ENCODE measurements around the gene WASF2. TPM values are rescaled to one million over a fixed set of nuclear protein-coding genes. Genes with fewer than 3 reads are reported as not detected.
"Not testable (repeated sequence)": the region's sequence is repeated elsewhere in the genome, so short reads cannot be mapped to it uniquely, and the experiment has no call there.

Gene WASF2
- total RNA-seq, 1 donor from 2014 or later: 35.0 TPM

GRCh38 chr1:27406362-27406680 lies 83.6 kb downstream of the WASF2 start:
- H3K4me3 Mint-ChIP-seq: no peak overlapping the region
- H3K9me3 ChIP-seq (ENCODE audit: low read depth): no peaks in the 10 kb centered on the region
- H3K27me3 Mint-ChIP-seq (ENCODE audit: insufficient read depth, low read depth): peaks cover 3% of the 10 kb centered on the region
- DNase-seq (ENCODE audit: low spot score): peak; percentile 80
- peak overlapping the region; percentile 96 for H3K27ac ChIP-seq
- no peaks in the 10 kb centered on the region for H3K79me2 ChIP-seq (ENCODE audit: low read depth)
- peak overlapping the region; percentile 70 for H3K4me2 ChIP-seq
- peak overlapping the region; percentile 22 for H3K4me3 ChIP-seq
- no peaks in the 10 kb centered on the region for H3K27me3 ChIP-seq
- H3K4me1 ChIP-seq: peaks cover 63% of the 10 kb centered on the region
- no peaks in the 10 kb centered on the region for H3K36me3 ChIP-seq
- peaks cover 53% of the 10 kb centered on the region for H3K4me1 Mint-ChIP-seq
- H3K9ac ChIP-seq: no peak overlapping the region
- peaks cover 6% of the 10 kb centered on the region for H4K20me1 ChIP-seq (ENCODE audit: low read depth)
- peak overlapping the region; percentile 98 for H3K27ac Mint-ChIP-seq
- peaks cover 29% of the 10 kb centered on the region for H3K36me3 Mint-ChIP-seq
- no peaks in the 10 kb centered on the region for H3K9me3 Mint-ChIP-seq
- H3F3A ChIP-seq (ENCODE audit: low read depth): peaks cover 67% of the 10 kb centered on the region
- no peak for TF ChIP-seq EZH2phosphoT487 (IDR thresholded peaks at IDR 0.05)
- no peak for TF ChIP-seq EZH2 (IDR thresholded peaks at IDR 0.05)
- no peak overlapping the region for H2AFZ ChIP-seq (replicated peaks)

- Mint-ChIP-seq H3K27ac (peak overlapping the region; percentile 98), H3K4me1 (peaks cover 49% of the 10 kb centered on the region), H3K36me3 (peaks cover 23% of the 10 kb centered on the region)
- not testable (repeated sequence) for H3K27me3 Mint-ChIP-seq (ENCODE audit: insufficient read depth, low read depth); H3K36me3 ChIP-seq; H3K4me3 Mint-ChIP-seq; H3K79me2 ChIP-seq (ENCODE audit: low read depth); H4K20me1 ChIP-seq (ENCODE audit: low read depth); H2AFZ ChIP-seq (replicated peaks); H3K9me3 ChIP-seq (ENCODE audit: low read depth); H3K9me3 Mint-ChIP-seq; H3K9ac ChIP-seq; H3K27me3 ChIP-seq
- Histone ChIP-seq H3K27ac (peak overlapping the region; percentile 96), H3K4me3 (peak overlapping the region; percentile 22), H3F3A (ENCODE audit: low read depth) (peaks cover 68% of the 10 kb centered on the region), H3K4me1 (peaks cover 58% of the 10 kb centered on the region), H3K4me2 (peak overlapping the region; percentile 70)
- peak; percentile 42 for TF ChIP-seq CTCF (IDR thresholded peaks at IDR 0.05)
- DNase-seq (ENCODE audit: low spot score): peak; percentile 56
These were observed 84.2 kb downstream of the WASF2 start for GRCh38 chr1:27405598-27406361.

- Histone ChIP-seq H4K20me1 (ENCODE audit: low read depth) (peaks cover 6% of the 10 kb centered on the region), H3K4me3 (no peak overlapping the region), H3K79me2 (ENCODE audit: low read depth) (no peaks in the 10 kb centered on the region), H3K4me2 (peak overlapping the region; percentile 70), H3F3A (ENCODE audit: low read depth) (peaks cover 66% of the 10 kb centered on the region), H3K9me3 (ENCODE audit: low read depth) (no peaks in the 10 kb centered on the region), H3K9ac (no peak overlapping the region), H3K4me1 (peaks cover 56% of the 10 kb centered on the region), H2AFZ (replicated peaks) (no peak overlapping the region), H3K27ac (peak overlapping the region; percentile 34), H3K27me3 (no peaks in the 10 kb centered on the region), H3K36me3 (no peaks in the 10 kb centered on the region)
- no peak for TF ChIP-seq CTCF (IDR thresholded peaks at IDR 0.05)
- TF ChIP-seq EZH2phosphoT487 (IDR thresholded peaks at IDR 0.05): no peak
- TF ChIP-seq EZH2 (IDR thresholded peaks at IDR 0.05): no peak
- Mint-ChIP-seq H3K4me1 (peaks cover 54% of the 10 kb centered on the region), H3K4me3 (no peak overlapping the region), H3K27ac (no peak overlapping the region), H3K9me3 (no peaks in the 10 kb centered on the region), H3K36me3 (peaks cover 17% of the 10 kb centered on the region), H3K27me3 (ENCODE audit: insufficient read depth, low read depth) (peaks cover 5% of the 10 kb centered on the region)
- peak; percentile 56 for DNase-seq (ENCODE audit: low spot score)
These were observed 84.9 kb downstream of the WASF2 start for GRCh38 chr1:27405074-27405473.

- peaks cover 13% of the 10 kb centered on the region for H3K36me3 Mint-ChIP-seq
- H3K27ac Mint-ChIP-seq: peak overlapping the region; percentile 75
- H3K4me1 Mint-ChIP-seq: peaks cover 65% of the 10 kb centered on the region
- no peak overlapping the region for H3K9ac ChIP-seq
- H3K9me3 ChIP-seq (ENCODE audit: low read depth): no peaks in the 10 kb centered on the region
- no peak overlapping the region for H3K4me3 ChIP-seq
- no peak overlapping the region for H2AFZ ChIP-seq (replicated peaks)
- H3K79me2 ChIP-seq (ENCODE audit: low read depth): no peaks in the 10 kb centered on the region
- H3K9me3 Mint-ChIP-seq: no peaks in the 10 kb centered on the region
- H3K27ac ChIP-seq: no peak overlapping the region
- no peaks in the 10 kb centered on the region for H3K36me3 ChIP-seq
- no peak for DNase-seq (ENCODE audit: low spot score)
- H3K27me3 ChIP-seq: no peaks in the 10 kb centered on the region
- H3K4me3 Mint-ChIP-seq: no peak overlapping the region
- H3F3A ChIP-seq (ENCODE audit: low read depth): peaks cover 68% of the 10 kb centered on the region
- peaks cover 5% of the 10 kb centered on the region for H3K27me3 Mint-ChIP-seq (ENCODE audit: insufficient read depth, low read depth)
- no peak for TF ChIP-seq EZH2phosphoT487 (IDR thresholded peaks at IDR 0.05)
- no peak for TF ChIP-seq EZH2 (IDR thresholded peaks at IDR 0.05)
- TF ChIP-seq CTCF (IDR thresholded peaks at IDR 0.05): no peak
- H3K4me2 ChIP-seq: peak overlapping the region; percentile 70
- peaks cover 66% of the 10 kb centered on the region for H3K4me1 ChIP-seq
- H4K20me1 ChIP-seq (ENCODE audit: low read depth): peaks cover 6% of the 10 kb centered on the region
These were observed 86.0 kb downstream of the WASF2 start for GRCh38 chr1:27403931-27404330.

Data from neural progenitor cell (in vitro differentiated cells).